HCEC 1CT (cell line): ENCODE data around the gene FUNDC2.
A peak's percentile ranks its signal among the peaks of the same experiment; 100 is the strongest.

ENCODE experiments used
- DNase-seq: peaks from one replicate; pipeline ENCODE4 v3.0.0-alpha.2; 2017

FUNDC2 gene

DNA sequence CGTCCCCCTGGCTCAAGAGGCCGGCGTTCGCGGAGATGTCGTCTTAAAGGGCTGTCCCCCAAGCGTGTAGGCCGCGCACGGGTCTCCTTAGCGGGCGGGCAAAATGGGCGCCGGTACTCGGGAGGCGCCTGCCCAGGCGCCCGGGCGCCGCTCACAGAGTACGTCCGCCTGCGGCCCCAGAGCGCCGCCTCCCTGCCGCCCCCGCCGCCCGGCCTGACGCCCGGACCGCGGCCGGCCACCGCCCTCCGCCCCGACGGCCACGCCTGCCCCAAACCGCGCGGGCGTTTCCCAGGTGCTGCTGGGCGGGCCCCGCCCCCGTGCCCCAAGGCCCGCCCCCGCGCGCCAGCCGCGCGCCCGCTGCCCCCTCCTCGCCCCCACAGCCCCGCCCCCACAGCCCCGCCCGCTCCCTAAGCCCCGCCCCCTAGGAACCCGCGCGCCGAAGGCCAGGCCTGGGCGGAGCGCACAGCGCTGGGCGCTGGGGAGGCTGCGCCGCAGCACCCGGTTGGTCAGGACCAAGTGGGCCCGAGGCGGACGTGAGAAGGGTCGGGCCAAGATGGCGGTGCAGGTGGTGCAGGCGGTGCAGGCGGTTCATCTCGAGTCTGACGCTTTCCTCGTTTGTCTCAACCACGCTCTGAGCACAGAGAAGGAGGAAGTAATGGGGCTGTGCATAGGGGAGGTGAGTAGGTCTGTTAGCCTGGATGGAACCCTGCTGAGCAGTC is 44.5 kb downstream of the FUNDC2 start, which contains the start of the genes BRCC3, CMC4 and MTCP1:
Gene BRCC3, plus strand, starts transcription at position 534 of the 719 bp plus-strand sequence. Its CDS starts 20 bp downstream, at position 554.
Gene CMC4, minus strand, starts transcription at position 162 of the 719 bp plus-strand sequence. CDS start 7,113 bp downstream, outside the sequence.
Gene MTCP1, minus strand, starts transcription at position 162 of the 719 bp plus-strand sequence. CDS start 5,126 bp downstream, outside the sequence.
- DNase-seq = peak; percentile 73

DNA sequence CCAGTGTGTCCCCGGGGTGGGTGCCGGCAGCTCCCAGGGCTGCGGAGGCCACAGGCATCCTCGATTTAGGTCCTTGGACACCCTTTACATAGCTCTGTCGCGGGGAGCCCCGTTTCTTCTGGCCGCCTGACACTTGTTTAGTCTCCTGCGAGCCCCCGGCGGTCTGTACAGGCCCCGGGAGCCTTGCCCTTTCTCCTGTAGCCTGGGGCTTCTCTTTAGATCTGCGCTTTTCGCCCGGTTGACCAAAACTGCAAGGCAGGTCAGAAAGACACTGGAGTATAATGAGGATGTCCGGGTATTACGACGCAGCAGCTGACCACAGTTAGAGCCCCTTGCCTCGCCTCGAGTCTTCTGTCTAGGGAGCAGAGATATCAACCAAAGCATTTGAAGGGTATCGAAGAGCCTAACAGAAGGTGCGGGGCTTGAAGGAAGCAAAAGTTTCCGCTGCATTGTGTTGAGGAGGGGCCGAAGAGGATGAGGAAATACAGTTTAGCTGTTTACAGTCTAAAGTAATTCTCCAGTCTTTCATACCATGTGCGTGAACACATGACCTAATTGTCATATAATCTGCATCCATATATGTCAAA is 45.1 kb downstream of the FUNDC2 start:
- DNase-seq = no peak

- peak; percentile 1 for DNase-seq
Measured at GRCh38 chrX:155086202-155086840, 59.7 kb downstream of the FUNDC2 start.

GRCh38 chrX:155086961-155087735 is 60.5 kb downstream of the FUNDC2 start:
- DNase-seq = no peak

- peak; percentile 8 for DNase-seq
Measured at GRCh38 chrX:155094468-155095061, 67.9 kb downstream of the FUNDC2 start.

GRCh38 chrX:155105919-155106318 is 79.3 kb downstream of the FUNDC2 start:
- DNase-seq = no peak

DNA sequence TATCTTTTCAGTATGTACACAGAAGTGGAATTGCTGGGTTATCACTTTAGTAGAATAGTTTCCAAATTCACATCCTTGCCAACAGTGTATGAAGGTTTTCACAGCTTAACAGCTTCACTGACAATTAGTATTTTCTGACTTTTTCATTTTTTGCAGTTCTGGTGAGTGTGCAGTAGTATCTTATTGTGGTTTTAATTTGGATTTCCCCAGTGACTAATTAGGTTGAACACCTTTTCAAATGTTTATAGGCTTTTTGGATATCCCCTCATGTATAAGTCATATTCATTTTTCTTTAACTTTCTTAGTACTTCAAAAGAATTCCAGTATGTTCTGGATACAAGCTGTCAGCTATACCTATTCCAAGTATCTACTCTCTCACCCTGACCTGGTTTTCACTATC is 81.8 kb downstream of the FUNDC2 start:
- DNase-seq = no peak
